Neural cell (in vitro differentiated cells): ENCODE data around the gene DLGAP4. TPM values are rescaled to one million over a fixed set of nuclear protein-coding genes. Genes with fewer than 3 reads are reported as not detected.

ENCODE experiments used
- H2AFZ ChIP-seq: fragments of 200-600, 300-800 bp; sonication (generic), shearing (Covaris generic); 2 replicates; pipeline ENCODE4 v1.6.0; 2014; ENCODE audit warnings: low read depth, mild to moderate bottlenecking, antibody characterized with exemption, low read length, moderate library complexity
- H3F3A ChIP-seq: fragments of 200-600 bp; shearing (Covaris generic); 2 replicates; pipeline ENCODE4 v1.6.1; 2016; ENCODE audit warnings: mild to moderate bottlenecking, moderate library complexity, mixed read lengths, antibody characterized with exemption, low read length; ENCODE audit not compliant: insufficient read depth, poor library complexity, severe bottlenecking
- H3K27ac ChIP-seq: fragments of 200-600, 300-800 bp; sonication (generic), shearing (Covaris generic); 2 replicates; pipeline ENCODE4 v1.5.1; 2014; ENCODE audit warnings: mild to moderate bottlenecking, low read length, moderate library complexity
- H3K27me3 ChIP-seq: fragments of 300-800, 200-600 bp; sonication (generic), shearing (Covaris generic); 2 replicates; pipeline ENCODE4 v1.6.0; 2014; ENCODE audit warnings: mild to moderate bottlenecking, low read depth, low read length, moderate library complexity; ENCODE audit not compliant: insufficient read depth
- H3K36me3 ChIP-seq: fragments of 300-800, 200-600 bp; sonication (generic), shearing (Covaris generic); 2 replicates; pipeline ENCODE4 v1.5.1; 2014; ENCODE audit warnings: mild to moderate bottlenecking, antibody characterized with exemption, low read length, moderate library complexity; ENCODE audit not compliant: insufficient read depth
- H3K4me2 ChIP-seq: fragments of 300-800, 200-600 bp; sonication (generic), shearing (Covaris generic); 2 replicates; pipeline ENCODE4 v1.6.0; 2014; ENCODE audit warnings: mild to moderate bottlenecking, low read length
- H3K4me3 ChIP-seq: fragments of 300-800, 200-600 bp; sonication (generic), shearing (Covaris generic); 2 replicates; pipeline ENCODE4 v1.5.1; 2014; ENCODE audit warnings: mild to moderate bottlenecking, low read length, moderate library complexity
- H3K79me2 ChIP-seq: fragments of 200-600 bp; shearing (Covaris generic); replicated peaks from 2 replicates; pipeline ENCODE4 v1.6.0; 2014; ENCODE audit warnings: mild to moderate bottlenecking, low read length, moderate library complexity; ENCODE audit not compliant: insufficient read depth
- H3K9ac ChIP-seq: fragments of 300-800, 200-600 bp; sonication (generic), shearing (Covaris generic); 2 replicates; pipeline ENCODE4 v1.6.1; 2016; ENCODE audit warnings: mild to moderate bottlenecking, low read length, mixed read lengths
- H3K9me2 ChIP-seq: fragments of 200-600 bp; shearing (Covaris generic); 2 replicates; pipeline ENCODE4 v1.6.1; 2016; ENCODE audit warnings: mild to moderate bottlenecking, low read length, mixed read lengths; ENCODE audit not compliant: insufficient read depth
- H3K9me3 ChIP-seq: fragments of 200-600, 300-800 bp; sonication (generic), shearing (Covaris generic); 2 replicates; pipeline ENCODE4 v1.6.1; 2016; ENCODE audit warnings: mild to moderate bottlenecking, mixed run types, low read length, moderate library complexity, mixed read lengths
- H4K20me1 ChIP-seq: fragments of 200-600 bp; shearing (Covaris generic); 2 replicates; pipeline ENCODE4 v1.6.1; 2016; ENCODE audit warnings: mild to moderate bottlenecking, mixed run types; ENCODE audit not compliant: insufficient read depth
- EP300 ChIP-seq: fragments of 450-650 bp; conservative IDR thresholded peaks from 2 replicates; pipeline ENCODE4 v1.6.1; 2014; ENCODE audit warnings: antibody characterized with exemption, mild to moderate bottlenecking, moderate library complexity; ENCODE audit not compliant: poor library complexity, severe bottlenecking
- EZH2 ChIP-seq: fragments of 200-600, 300-800 bp; shearing (Covaris generic), sonication (generic); IDR thresholded peaks from 2 replicates; pipeline ENCODE4 v1.6.1; 2014; ENCODE audit warnings: antibody characterized with exemption, low read length, borderline replicate concordance, mild to moderate bottlenecking; ENCODE audit not compliant: insufficient read depth, poor library complexity, severe bottlenecking
- MXI1 ChIP-seq: fragments of 450-650 bp; conservative IDR thresholded peaks from 2 replicates; pipeline ENCODE4 v1.6.1; 2014; ENCODE audit warnings: antibody characterized with exemption, mild to moderate bottlenecking; ENCODE audit not compliant: poor library complexity, severe bottlenecking
- POLR2AphosphoS5 ChIP-seq: IDR thresholded peaks from 2 replicates; pipeline ENCODE4 v1.6.1; 2012
- RAD21 ChIP-seq: fragments of 450-650 bp; conservative IDR thresholded peaks from 2 replicates; pipeline ENCODE4 v1.6.1; 2014; ENCODE audit warnings: antibody characterized with exemption, mild to moderate bottlenecking, moderate library complexity
- SMC3 ChIP-seq: fragments of 450-650 bp; conservative IDR thresholded peaks from 2 replicates; pipeline ENCODE4 v1.6.1; 2014; ENCODE audit warnings: antibody characterized with exemption, mild to moderate bottlenecking, moderate library complexity; ENCODE audit not compliant: poor library complexity
- TAF1 ChIP-seq: IDR thresholded peaks from 2 replicates; pipeline ENCODE4 v1.6.1; 2012; ENCODE audit warnings: low read depth
- polyA plus RNA-seq: library from polyadenylated mRNA; depleted of rRNA; stranded (reverse); fragments of >200 nt; gene quantifications from 2 replicates; pipeline ENCODE4 v1.2.3, GENCODE V29; 2014
- TF ChIP-seq, protein P1 (sequence below): IDR thresholded peaks from 2 replicates; pipeline ENCODE4 v1.6.1; 2012; ENCODE audit warnings: borderline replicate concordance
- TF ChIP-seq, protein P2 (sequence below): fragments of 450-650 bp; IDR thresholded peaks from 2 replicates; pipeline ENCODE4 v1.5.1; 2014; ENCODE audit warnings: antibody characterized with exemption, mild to moderate bottlenecking, moderate library complexity; ENCODE audit not compliant: poor library complexity, severe bottlenecking

Gene DLGAP4
- polyA plus RNA-seq, 1 donor from 2014 or later = 31.2 TPM

DNA sequence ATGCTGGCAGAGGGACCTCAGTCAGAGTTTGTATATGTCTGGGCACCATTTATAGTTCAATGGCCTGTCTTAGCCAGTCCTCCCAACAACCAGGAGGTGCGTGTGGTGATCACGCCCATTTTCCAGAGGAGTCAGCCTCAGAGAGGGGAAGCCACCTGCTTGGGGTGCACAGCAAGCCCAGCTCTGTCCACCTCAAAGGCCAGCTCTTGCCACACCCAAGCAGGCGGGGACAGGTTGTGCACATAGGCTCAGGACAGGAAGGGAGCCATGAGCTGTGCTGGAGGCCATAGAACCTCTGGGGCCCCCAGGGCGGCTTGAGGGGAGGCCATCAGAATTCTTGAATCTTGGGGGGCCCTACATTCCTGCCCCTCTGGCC lies 61.2 kb downstream of the DLGAP4 start:
- Histone ChIP-seq H3K9me3 (no peaks in the 10 kb centered on the region), H3K4me2 (no peak overlapping the region), H4K20me1 (no peaks in the 10 kb centered on the region), H3K9ac (no peak overlapping the region), H3K4me3 (no peak overlapping the region), H3F3A (no peaks in the 10 kb centered on the region), H3K79me2 (no peaks in the 10 kb centered on the region), H3K36me3 (no peaks in the 10 kb centered on the region), H3K9me2 (no peaks in the 10 kb centered on the region), H3K27me3 (no peaks in the 10 kb centered on the region), H3K27ac (no peak overlapping the region), H2AFZ (no peak overlapping the region)
- no peak for TF ChIP-seq EZH2
- TF ChIP-seq TAF1 = no peak
- TF ChIP-seq SMC3 = no peak

DNA sequence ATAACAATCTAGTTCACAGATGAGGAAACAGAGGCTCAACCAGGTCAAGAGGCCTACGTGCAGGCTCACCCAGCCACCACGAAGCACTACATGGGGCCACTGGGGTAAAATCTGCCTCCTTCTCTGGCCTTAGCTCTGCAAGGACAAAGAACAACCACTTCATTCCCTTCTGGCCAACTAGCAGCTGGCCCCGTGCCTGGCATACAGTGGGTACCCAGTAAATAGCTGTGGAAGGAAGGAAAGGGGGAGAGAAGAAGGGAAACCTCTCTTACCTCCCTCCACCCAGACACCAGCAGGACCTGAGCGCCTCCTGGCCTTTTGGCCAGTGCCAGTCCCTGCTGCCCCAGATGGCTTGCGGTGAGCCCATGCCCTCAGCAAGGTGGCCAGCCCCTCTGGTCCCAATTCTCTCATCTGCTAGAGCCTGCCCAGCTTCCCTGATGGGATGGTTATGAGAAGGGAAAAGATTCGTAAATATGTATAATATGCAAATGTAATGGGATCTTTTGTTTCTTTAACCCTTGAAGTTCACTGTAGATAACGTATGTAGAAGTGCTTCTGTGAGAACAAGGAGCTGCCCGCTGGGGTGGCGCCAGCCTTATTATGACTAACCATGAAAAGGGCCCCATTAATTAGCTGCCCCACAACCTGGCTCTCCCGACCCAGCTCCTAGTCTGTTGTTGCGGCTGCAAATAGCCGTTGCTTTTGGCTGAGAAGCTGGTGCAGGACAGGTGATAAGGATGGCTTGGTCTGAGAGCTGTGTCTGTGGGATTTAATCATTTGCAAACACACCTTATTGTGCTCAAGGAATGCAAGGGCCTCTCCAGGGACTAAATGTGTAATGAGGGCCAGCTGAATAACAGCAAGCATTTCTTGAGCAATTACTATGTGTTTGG lies 62.0 kb downstream of the DLGAP4 start:
- H3F3A ChIP-seq = no peaks in the 10 kb centered on the region
- no peak overlapping the region for H3K4me3 ChIP-seq
- no peaks in the 10 kb centered on the region for H3K79me2 ChIP-seq
- H2AFZ ChIP-seq = no peak overlapping the region
- TF ChIP-seq, protein P1, sequence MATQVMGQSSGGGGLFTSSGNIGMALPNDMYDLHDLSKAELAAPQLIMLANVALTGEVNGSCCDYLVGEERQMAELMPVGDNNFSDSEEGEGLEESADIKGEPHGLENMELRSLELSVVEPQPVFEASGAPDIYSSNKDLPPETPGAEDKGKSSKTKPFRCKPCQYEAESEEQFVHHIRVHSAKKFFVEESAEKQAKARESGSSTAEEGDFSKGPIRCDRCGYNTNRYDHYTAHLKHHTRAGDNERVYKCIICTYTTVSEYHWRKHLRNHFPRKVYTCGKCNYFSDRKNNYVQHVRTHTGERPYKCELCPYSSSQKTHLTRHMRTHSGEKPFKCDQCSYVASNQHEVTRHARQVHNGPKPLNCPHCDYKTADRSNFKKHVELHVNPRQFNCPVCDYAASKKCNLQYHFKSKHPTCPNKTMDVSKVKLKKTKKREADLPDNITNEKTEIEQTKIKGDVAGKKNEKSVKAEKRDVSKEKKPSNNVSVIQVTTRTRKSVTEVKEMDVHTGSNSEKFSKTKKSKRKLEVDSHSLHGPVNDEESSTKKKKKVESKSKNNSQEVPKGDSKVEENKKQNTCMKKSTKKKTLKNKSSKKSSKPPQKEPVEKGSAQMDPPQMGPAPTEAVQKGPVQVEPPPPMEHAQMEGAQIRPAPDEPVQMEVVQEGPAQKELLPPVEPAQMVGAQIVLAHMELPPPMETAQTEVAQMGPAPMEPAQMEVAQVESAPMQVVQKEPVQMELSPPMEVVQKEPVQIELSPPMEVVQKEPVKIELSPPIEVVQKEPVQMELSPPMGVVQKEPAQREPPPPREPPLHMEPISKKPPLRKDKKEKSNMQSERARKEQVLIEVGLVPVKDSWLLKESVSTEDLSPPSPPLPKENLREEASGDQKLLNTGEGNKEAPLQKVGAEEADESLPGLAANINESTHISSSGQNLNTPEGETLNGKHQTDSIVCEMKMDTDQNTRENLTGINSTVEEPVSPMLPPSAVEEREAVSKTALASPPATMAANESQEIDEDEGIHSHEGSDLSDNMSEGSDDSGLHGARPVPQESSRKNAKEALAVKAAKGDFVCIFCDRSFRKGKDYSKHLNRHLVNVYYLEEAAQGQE = no peak
- no peak for TF ChIP-seq EZH2
- TF ChIP-seq, protein P2, sequence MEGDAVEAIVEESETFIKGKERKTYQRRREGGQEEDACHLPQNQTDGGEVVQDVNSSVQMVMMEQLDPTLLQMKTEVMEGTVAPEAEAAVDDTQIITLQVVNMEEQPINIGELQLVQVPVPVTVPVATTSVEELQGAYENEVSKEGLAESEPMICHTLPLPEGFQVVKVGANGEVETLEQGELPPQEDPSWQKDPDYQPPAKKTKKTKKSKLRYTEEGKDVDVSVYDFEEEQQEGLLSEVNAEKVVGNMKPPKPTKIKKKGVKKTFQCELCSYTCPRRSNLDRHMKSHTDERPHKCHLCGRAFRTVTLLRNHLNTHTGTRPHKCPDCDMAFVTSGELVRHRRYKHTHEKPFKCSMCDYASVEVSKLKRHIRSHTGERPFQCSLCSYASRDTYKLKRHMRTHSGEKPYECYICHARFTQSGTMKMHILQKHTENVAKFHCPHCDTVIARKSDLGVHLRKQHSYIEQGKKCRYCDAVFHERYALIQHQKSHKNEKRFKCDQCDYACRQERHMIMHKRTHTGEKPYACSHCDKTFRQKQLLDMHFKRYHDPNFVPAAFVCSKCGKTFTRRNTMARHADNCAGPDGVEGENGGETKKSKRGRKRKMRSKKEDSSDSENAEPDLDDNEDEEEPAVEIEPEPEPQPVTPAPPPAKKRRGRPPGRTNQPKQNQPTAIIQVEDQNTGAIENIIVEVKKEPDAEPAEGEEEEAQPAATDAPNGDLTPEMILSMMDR = no peak
- TF ChIP-seq POLR2AphosphoS5 = no peak
- TF ChIP-seq SMC3 = no peak
- no peak for TF ChIP-seq EP300
- TF ChIP-seq RAD21 = no peak
- no peak for TF ChIP-seq TAF1
- no peak for TF ChIP-seq MXI1
- no peak overlapping the region for H3K9ac ChIP-seq
- no peaks in the 10 kb centered on the region for H3K27me3 ChIP-seq
- no peak overlapping the region for H3K27ac ChIP-seq
- H3K9me3 ChIP-seq = no peaks in the 10 kb centered on the region
- H3K36me3 ChIP-seq = no peaks in the 10 kb centered on the region
- no peaks in the 10 kb centered on the region for H4K20me1 ChIP-seq
- no peak overlapping the region for H3K4me2 ChIP-seq
- H3K9me2 ChIP-seq = no peaks in the 10 kb centered on the region
